ENCODE results near the gene MPZL2.

Gene MPZL2

DNA sequence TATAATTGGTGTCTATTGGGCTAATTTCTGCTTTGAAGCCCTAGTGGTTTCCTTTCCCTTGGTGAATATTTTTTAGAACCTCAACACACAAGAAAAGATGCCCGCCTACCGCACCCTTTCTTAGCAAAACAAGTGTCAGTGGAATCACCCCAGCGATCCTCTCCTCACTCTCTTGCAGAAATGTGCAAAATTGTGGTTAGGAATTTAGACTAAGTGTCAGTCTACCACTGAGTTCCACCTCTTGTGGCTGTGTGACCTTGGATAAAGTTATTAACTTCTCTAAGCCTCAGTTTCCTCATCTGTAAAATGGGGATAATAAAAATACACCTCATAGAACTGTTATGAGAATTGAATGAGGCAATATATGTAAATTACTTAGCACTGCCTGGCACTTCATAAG is 34.0 kb downstream of the MPZL2 start:
- TF ChIP-seq CTCF (IDR thresholded peaks at IDR 0.05; ENCODE audit: low read depth, low read length, missing control alignments): no peak
- no peak for DNase-seq (ENCODE audit: low read depth)
- no peak overlapping the region for H3K4me3 ChIP-seq (ENCODE audit: low read depth, low read length)

- TF ChIP-seq CTCF (IDR thresholded peaks at IDR 0.05; ENCODE audit: low read depth, low read length, missing control alignments): no peak
Measured at GRCh38 chr11:118229274-118229847, 34.7 kb downstream of the MPZL2 start.

GRCh38 chr11:118227865-118228785 is 36.0 kb downstream of the MPZL2 start:
- peak; percentile 59 for DNase-seq (ENCODE audit: low read depth)
- no peak overlapping the region for H3K4me3 ChIP-seq (ENCODE audit: low read depth, low read length)
- TF ChIP-seq CTCF (IDR thresholded peaks at IDR 0.05; ENCODE audit: low read depth, low read length, missing control alignments): no peak

More at GRCh38 chr11:118229274-118229847, 34.7 kb downstream of the MPZL2 start:
- no peak for DNase-seq (ENCODE audit: low read depth)
- no peak overlapping the region for H3K4me3 ChIP-seq (ENCODE audit: low read depth, low read length)

- no peak overlapping the region for H3K4me3 ChIP-seq (ENCODE audit: low read depth, low read length)
- no peak for TF ChIP-seq CTCF (IDR thresholded peaks at IDR 0.05; ENCODE audit: low read depth, low read length, missing control alignments)
- no peak for DNase-seq (ENCODE audit: low read depth)
Measured at GRCh38 chr11:118226781-118227180, 37.3 kb downstream of the MPZL2 start.

- TF ChIP-seq CTCF (IDR thresholded peaks at IDR 0.05; ENCODE audit: low read depth, low read length, missing control alignments): no peak
- no peak overlapping the region for H3K4me3 ChIP-seq (ENCODE audit: low read depth, low read length)
- DNase-seq (ENCODE audit: low read depth): no peak
Measured at GRCh38 chr11:118226296-118226695, 37.8 kb downstream of the MPZL2 start.

DNA sequence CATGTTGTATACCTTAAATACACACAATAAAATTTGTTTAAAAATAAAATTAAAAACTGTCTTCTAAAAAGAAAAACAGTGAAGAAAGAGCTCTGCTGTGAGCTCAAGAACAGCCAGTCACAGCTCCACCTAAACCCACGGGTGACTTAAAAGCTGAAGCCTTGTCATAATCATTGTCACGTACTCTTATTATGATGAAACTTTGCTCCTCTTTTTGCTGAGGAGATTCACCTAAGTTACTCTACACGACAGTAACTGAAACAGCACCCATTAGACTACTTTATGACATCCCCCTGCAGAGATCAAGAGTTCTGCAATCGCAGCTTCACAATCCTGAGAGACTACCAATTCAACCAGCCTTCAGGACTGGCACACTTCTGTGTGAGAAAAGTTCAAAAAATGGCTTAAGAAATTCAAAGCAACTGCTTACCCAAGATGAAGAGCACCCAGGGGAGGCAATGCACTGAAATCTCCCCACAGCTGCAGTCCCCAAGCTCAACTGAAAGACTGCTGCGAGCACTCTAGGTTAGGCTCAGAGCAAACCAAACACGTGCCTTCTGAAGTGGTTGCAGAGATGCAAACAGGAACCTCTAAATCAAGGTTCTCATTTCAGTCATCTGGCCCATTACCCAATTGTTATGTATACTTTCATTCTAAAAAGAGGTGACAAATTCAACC is 39.4 kb downstream of the MPZL2 start, which contains the start of gene JAML:
TSS of gene JAML (minus strand) at position 501 of the 678 bp plus-strand sequence. CDS start 10,145 bp downstream, outside the sequence.
- H3K4me3 ChIP-seq (ENCODE audit: low read depth, low read length): no peak within 1 kb of the TSS
- DNase-seq (ENCODE audit: low read depth): no peak
- no peak for TF ChIP-seq CTCF (IDR thresholded peaks at IDR 0.05; ENCODE audit: low read depth, low read length, missing control alignments)

All from GM12864 (cell line).